COLO668 (cell line): ENCODE results near the gene PPT1.
"Not testable (repeated sequence)": the region's sequence is repeated elsewhere in the genome, so short reads cannot be mapped to it uniquely, and the experiment has no call there.

ENCODE experiments used
- DNase-seq: peaks from one replicate; lab custom pipeline; 2025; ENCODE audit not compliant: unreplicated experiment; lab: John Stamatoyannopoulos, UW

PPT1 gene

GRCh38 chr1:40057310-40058030 lies 39.6 kb downstream of the PPT1 start:
- DNase-seq = no peak

GRCh38 chr1:40056519-40057309 lies 40.3 kb downstream of the PPT1 start:
- no peak for DNase-seq

GRCh38 chr1:40053138-40053887 lies 43.7 kb downstream of the PPT1 start:
- DNase-seq = no peak

- no peak for DNase-seq
These were observed 46.2 kb downstream of the PPT1 start for GRCh38 chr1:40050863-40051262.

GRCh38 chr1:40049725-40050124 lies 47.3 kb downstream of the PPT1 start:
- DNase-seq = no peak

GRCh38 chr1:40047769-40048168 lies 49.3 kb downstream of the PPT1 start:
- DNase-seq = no peak

- DNase-seq = no peak
These were observed 49.8 kb downstream of the PPT1 start for GRCh38 chr1:40047276-40047675.

- DNase-seq = no peak
These were observed 51.3 kb downstream of the PPT1 start for GRCh38 chr1:40045766-40046165.

- no peak for DNase-seq
These were observed 51.9 kb downstream of the PPT1 start for GRCh38 chr1:40045182-40045581.

GRCh38 chr1:40044110-40044509 lies 52.9 kb downstream of the PPT1 start:
- DNase-seq = no peak

GRCh38 chr1:40042341-40042740 lies 54.7 kb downstream of the PPT1 start:
- DNase-seq = no peak

- no peak for DNase-seq
These were observed 55.6 kb downstream of the PPT1 start for GRCh38 chr1:40041466-40041838.

GRCh38 chr1:40040511-40041465 lies 56.3 kb downstream of the PPT1 start, which contains the start of gene CAP1:
Gene CAP1, plus strand, starts transcription at chr1:40040729. Its CDS starts 18,618 bp downstream, at chr1:40059347.
- peak; percentile 100 for DNase-seq

- DNase-seq = peak; percentile 100
These were observed 57.1 kb downstream of the PPT1 start for GRCh38 chr1:40039757-40040510.

GRCh38 chr1:40039245-40039756 lies 57.8 kb downstream of the PPT1 start:
- DNase-seq = no peak

- no peak for DNase-seq
These were observed 58.4 kb downstream of the PPT1 start for GRCh38 chr1:40038697-40039096.

GRCh38 chr1:40037254-40037653 lies 59.8 kb downstream of the PPT1 start:
- DNase-seq = not testable (repeated sequence)

GRCh38 chr1:40036574-40036973 lies 60.5 kb downstream of the PPT1 start:
- DNase-seq = no peak

GRCh38 chr1:40034869-40035268 lies 62.2 kb downstream of the PPT1 start:
- DNase-seq = no peak
